Embryonic facial prominence (tissue), 1 donor: ENCODE results near the gene SPAG5.

Experiments
- DNase-seq: peaks from one replicate; pipeline ENCODE4 v3.0.0-alpha.2; 2016; ENCODE audit errors: extremely low spot score

The SPAG5 gene, protein sequence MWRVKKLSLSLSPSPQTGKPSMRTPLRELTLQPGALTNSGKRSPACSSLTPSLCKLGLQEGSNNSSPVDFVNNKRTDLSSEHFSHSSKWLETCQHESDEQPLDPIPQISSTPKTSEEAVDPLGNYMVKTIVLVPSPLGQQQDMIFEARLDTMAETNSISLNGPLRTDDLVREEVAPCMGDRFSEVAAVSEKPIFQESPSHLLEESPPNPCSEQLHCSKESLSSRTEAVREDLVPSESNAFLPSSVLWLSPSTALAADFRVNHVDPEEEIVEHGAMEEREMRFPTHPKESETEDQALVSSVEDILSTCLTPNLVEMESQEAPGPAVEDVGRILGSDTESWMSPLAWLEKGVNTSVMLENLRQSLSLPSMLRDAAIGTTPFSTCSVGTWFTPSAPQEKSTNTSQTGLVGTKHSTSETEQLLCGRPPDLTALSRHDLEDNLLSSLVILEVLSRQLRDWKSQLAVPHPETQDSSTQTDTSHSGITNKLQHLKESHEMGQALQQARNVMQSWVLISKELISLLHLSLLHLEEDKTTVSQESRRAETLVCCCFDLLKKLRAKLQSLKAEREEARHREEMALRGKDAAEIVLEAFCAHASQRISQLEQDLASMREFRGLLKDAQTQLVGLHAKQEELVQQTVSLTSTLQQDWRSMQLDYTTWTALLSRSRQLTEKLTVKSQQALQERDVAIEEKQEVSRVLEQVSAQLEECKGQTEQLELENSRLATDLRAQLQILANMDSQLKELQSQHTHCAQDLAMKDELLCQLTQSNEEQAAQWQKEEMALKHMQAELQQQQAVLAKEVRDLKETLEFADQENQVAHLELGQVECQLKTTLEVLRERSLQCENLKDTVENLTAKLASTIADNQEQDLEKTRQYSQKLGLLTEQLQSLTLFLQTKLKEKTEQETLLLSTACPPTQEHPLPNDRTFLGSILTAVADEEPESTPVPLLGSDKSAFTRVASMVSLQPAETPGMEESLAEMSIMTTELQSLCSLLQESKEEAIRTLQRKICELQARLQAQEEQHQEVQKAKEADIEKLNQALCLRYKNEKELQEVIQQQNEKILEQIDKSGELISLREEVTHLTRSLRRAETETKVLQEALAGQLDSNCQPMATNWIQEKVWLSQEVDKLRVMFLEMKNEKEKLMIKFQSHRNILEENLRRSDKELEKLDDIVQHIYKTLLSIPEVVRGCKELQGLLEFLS

DNA sequence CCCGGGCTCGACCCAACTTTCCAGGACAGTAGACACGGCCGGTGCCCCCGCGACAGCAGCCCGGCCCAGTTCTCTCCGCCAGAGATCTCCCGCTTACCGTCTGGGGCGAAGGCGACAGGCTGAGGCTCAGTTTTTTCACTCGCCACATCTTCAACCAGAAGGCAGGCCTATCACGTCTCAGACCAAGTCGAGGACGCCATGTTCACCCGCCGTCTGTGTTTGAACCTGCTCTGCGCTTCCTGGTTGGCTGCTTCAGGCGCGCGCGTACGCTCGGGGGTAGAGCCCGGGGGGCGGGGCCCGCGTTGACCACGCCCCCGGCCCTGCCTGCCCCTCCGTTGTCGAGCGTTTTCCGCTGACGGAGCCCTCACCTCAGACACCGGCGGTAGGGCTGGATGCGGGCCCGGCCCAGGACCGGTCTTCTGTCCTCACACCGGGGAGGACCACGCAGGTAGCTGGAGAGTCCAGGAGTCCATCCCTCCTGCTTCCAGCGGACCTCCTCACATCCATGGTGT is at the start of gene SPAG5:
Gene SPAG5, minus strand, starts transcription at position 227 of the 512 bp plus-strand sequence. Its CDS starts 79 bp downstream, at position 148.
- peak; percentile 84 for DNase-seq

GRCh38 chr17:28646039-28646754 is 47.4 kb upstream of the SPAG5 start:
- DNase-seq: no peak

GRCh38 chr17:28645576-28645939 is 46.7 kb upstream of the SPAG5 start:
- no peak for DNase-seq

DNA sequence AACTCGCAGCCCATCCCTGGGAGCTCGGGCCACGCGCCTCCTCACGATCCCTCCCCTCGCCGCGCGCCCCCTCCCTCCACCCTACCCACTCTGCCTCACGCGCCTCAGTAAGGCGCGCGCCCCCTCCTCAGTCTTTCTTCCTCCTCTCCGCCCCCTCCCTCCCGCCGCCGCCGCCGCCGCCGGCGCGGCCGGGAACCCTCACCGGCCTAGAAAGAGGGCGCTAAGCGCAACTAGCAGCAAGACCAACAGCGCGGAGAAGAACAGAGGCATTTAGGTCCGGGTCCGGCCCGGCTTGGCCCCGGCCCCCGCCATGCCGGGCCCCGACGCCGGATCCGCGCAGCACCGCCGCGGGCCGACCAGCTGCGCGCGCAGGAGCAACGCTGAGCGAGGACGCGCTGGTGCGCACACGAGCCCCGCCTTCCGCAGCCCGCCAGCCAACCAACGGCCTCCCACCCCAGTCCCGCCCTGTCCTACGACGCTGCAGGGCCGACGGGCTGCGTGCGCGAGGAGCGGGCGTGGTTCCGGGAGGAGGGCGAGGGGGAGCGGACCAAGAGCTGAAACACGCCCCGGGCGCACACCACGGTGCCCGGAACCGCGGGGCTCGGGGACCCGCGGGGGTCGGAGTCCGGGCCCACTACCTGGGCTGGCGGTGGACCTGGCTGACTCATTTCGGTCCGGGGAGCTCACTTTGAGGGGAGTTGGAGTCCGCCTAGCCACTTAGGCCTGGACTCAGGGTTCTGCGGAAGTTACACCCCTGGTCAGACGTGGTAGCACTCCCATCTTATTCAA is 46.2 kb upstream of the SPAG5 start, which contains the start of gene BLTP2:
Gene BLTP2, minus strand, starts transcription at position 372 of the 789 bp plus-strand sequence. Its CDS starts 102 bp downstream, at position 270.
- DNase-seq: peak; percentile 91

GRCh38 chr17:28643983-28644786 is 45.4 kb upstream of the SPAG5 start:
- DNase-seq: no peak

DNA sequence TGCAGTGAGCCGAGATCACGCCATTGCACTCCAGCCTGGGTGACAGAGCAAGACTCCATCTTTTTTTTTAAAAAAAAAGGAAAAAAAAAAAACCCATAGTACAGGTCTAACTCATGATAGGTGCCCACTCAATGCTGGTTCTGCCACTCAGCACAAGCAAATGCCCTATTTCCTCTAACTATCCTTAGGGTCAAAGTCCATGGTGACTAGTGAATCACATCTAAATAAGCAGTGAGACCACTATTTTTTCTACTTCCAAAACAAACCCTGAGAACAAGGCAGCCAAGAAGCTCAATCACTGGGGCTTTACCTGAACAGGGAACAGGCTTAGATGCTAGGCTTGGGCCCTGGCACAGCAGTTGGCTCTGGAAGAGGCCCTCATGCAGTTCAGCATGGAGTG is 42.8 kb upstream of the SPAG5 start:
- DNase-seq: no peak

DNA sequence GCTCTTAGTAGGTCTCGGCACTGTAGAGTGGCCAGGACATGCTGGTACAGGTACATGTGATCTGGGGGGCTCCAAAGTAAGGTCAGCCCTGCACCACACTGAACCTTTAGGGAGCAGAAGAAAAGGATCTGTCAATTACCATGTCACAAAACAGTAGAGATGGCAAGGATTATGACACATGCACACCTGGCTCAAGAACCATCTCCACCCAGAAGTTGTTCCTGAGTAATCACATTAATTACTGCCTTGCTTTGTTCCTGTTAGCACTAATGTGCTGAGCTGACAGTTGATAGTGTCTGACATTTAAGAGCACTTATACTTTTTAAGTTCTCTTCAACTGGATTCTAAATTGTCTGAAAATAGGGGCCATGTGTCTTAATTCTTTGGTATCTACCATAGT is 36.7 kb upstream of the SPAG5 start:
- DNase-seq: no peak

GRCh38 chr17:28634206-28634865 is 35.5 kb upstream of the SPAG5 start:
- no peak for DNase-seq

GRCh38 chr17:28626818-28627217 is 28.0 kb upstream of the SPAG5 start:
- DNase-seq: no peak

GRCh38 chr17:28624148-28624547 is 25.3 kb upstream of the SPAG5 start:
- no peak for DNase-seq

DNA sequence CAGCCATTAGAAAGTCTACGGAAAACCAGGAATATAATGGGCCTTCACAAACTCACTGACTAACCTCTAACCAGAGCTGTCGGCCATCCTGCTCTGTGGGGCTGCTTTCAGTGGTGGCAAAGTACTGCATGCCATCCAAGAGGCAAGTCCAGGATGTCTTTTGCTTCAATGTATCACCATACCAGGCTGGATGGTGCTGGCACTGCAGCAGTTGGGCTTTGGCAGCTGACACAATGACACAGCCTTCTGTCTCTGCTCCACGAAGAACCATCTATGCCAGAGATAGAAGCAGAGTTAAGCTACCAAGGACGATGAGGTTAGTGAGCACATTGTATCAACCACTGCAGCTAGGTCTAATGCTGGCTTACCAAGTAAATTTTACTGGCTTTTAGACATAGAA is 24.9 kb upstream of the SPAG5 start:
- no peak for DNase-seq

DNA sequence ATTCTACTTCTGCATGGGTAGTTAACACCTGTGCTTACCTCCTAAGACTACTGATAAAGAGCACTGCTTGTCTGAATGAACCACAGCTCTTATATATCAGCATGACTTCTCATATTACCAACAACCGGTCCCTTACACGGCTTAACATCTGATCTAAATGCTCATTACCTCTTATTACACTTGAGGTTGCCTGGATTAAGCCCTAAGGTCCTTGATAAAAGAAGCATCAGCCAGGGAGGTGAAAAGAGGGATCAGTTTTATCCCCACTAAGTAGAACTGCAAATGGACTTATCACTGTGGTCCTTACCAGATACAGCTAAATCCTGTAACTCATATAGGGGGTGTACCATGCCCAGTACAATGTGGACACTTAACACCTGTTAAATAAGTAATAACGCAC is 23.4 kb upstream of the SPAG5 start:
- no peak for DNase-seq

GRCh38 chr17:28620010-28620409 is 21.2 kb upstream of the SPAG5 start:
- no peak for DNase-seq

DNA sequence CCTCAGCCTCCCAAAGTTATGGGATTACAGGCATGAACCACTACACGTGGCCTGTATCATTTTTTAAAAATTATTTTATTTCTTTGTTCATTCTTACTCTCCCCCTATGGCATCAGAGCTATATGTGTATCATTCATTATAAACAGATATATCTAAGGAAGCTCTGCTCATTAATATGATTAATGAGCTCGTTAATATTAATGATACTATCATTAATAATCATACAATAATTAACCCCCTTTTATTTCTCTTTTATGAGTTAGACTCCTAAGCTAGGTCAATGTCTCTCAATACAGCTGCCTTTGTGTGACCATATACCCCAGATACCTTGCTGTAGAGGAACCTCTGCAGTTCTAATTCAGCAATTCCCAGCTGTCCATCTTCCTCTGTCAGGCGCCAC is 19.6 kb upstream of the SPAG5 start:
- no peak for DNase-seq

- no peak for DNase-seq
These were observed 17.5 kb upstream of the SPAG5 start for GRCh38 chr17:28616281-28616680.

DNA sequence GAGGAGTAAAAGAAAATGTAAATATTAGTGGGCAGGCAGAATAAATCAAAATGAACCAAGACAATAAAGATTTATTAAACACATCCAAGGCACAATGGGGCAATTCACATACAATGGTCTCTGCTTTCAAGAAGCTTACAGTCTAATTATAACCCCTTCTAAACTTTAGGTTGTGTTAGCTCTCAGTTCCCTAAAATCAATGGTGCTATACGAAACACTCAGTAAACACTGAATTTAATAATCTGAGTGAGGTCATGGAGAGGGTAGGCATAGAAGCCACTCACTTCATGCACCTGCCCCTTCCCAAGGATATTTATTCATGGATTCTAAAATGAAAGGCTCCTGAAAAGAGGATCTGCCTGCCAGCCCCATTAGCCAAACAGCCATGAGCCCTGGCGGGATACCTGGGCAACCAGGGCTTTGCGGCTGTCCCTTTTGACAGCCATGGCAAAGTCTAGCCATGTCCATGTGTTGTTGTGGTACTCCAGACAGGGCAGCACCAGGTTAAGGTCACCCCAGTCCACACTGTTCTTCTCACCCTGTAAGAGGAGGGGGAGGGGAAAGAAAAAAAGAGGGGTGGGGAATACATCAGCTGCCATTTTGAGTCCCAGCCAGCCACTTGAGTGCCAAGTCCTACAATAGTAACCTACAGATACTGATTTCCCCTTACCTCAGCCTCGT is 16.6 kb upstream of the SPAG5 start:
- DNase-seq: no peak

GRCh38 chr17:28613931-28614381 is 15.1 kb upstream of the SPAG5 start, which contains the start of gene RSKR:
TSS of gene RSKR (minus strand) at chr17:28614185. CDS start at chr17:28614161, 24 bp downstream.
- no peak for DNase-seq
